Measurements from ENCODE around the gene LRRN1. TPM values are rescaled to one million over a fixed set of nuclear protein-coding genes. Genes with fewer than 3 reads are reported as not detected.

Gene LRRN1
- not detected in 5 replicates for total RNA-seq (2022; extraction: Qiagen RNA extraction)

DNA sequence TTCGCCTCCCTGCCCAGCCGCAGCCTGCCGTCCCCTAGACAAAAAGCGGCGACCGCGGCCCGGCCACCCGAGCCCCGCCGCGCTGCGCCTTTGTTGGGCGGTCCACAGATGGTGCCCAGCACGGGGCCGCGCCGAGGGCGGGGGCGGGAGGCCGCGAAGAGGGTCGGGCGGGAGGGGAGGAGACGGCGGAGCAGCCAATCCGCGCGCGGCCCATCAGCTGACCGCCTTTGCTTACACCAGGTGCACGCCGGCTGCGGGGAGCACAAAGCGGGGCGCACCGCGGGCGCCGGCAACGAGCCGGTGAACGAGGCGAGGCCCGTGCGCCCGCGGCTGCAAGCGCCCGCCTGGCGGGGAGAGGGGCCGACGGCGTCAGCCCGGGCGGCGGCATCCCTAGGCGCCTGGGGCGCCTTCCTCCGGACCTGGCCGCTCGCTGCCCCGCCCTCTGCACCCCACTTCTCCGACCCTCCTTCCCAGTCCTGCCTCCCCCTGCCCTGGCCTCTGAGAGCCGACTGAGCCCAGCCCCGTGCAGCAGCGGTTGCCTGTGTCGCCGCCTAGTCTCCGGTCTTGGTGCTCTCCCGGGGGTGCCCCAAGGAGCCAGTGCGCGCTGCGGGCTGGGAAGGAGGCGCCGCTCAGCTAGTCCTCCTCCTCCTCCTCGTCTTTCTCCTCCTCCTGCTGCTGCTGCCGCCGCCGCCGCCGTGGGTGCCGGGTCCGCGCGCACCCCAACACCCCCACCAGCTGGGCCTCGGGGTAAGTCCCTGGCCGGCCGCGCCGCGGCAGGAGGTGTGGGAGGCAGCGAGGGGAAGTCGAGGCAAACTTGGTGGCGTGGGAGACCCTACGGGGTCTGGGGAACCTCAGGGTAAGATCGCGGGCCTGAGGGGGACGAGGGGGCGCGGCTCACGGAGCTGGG is at the start of gene LRRN1:
Gene LRRN1, plus strand, starts transcription at position 259 of the 907 bp plus-strand sequence. CDS start 45,211 bp downstream, outside the sequence.

